H9 (cell line): ENCODE results near the gene GNB3. TPM values are rescaled to one million over a fixed set of nuclear protein-coding genes. Genes with fewer than 3 reads are reported as not detected.

ENCODE experiments used
- DNase-seq: peaks from one replicate; pipeline ENCODE4 v3.0.0-alpha.2; 2017
- H2AFZ ChIP-seq: one replicate; pipeline ENCODE4 v1.6.1; 2013; ENCODE audit warnings: mild to moderate bottlenecking, low read length, control low read depth, moderate library complexity
- H2AK5ac ChIP-seq: 2 replicates; pipeline ENCODE4 v1.6.1; 2013; ENCODE audit warnings: low read length, control low read depth, mixed read lengths; ENCODE audit not compliant: insufficient read length
- H2BK120ac ChIP-seq: one replicate; pipeline ENCODE4 v1.6.1; 2013; ENCODE audit warnings: low read depth, mild to moderate bottlenecking, low read length, control low read depth, inconsistent platforms; ENCODE audit not compliant: poor library complexity, severe bottlenecking
- H2BK12ac ChIP-seq: 2 replicates; pipeline ENCODE4 v1.6.1; 2013; ENCODE audit warnings: low read length, control low read depth, mixed read lengths, low read depth; ENCODE audit not compliant: insufficient read length
- H2BK15ac ChIP-seq: 2 replicates; pipeline ENCODE4 v1.6.1; 2013; ENCODE audit warnings: low read depth, low read length, control low read depth
- H2BK20ac ChIP-seq: one replicate; pipeline ENCODE4 v1.6.1; 2013; ENCODE audit warnings: low read depth, mild to moderate bottlenecking, low read length, control low read depth, inconsistent platforms; ENCODE audit not compliant: poor library complexity, severe bottlenecking
- H2BK5ac ChIP-seq: 2 replicates; pipeline ENCODE4 v1.6.1; 2013; ENCODE audit warnings: low read length, control low read depth, mixed read lengths; ENCODE audit not compliant: insufficient read length
- H3K14ac ChIP-seq: 2 replicates; pipeline ENCODE4 v1.6.1; 2013; ENCODE audit warnings: low read length, control low read depth; ENCODE audit not compliant: insufficient read depth
- H3K18ac ChIP-seq: 2 replicates; pipeline ENCODE4 v1.6.1; 2013; ENCODE audit warnings: low read depth, mild to moderate bottlenecking, mixed read lengths, low read length, control low read depth; ENCODE audit not compliant: insufficient read length
- H3K23ac ChIP-seq: 2 replicates; pipeline ENCODE4 v1.6.1; 2013; ENCODE audit warnings: low read length, control low read depth, mixed read lengths, low read depth; ENCODE audit not compliant: insufficient read length
- H3K23me2 ChIP-seq: 2 replicates; pipeline ENCODE4 v1.6.1; 2013; ENCODE audit warnings: low read depth, mild to moderate bottlenecking, mixed read lengths, low read length, control low read depth; ENCODE audit not compliant: insufficient read length, poor library complexity, severe bottlenecking
- H3K27ac ChIP-seq: 2 replicates; pipeline ENCODE4 v1.5.1; 2013; ENCODE audit warnings: low read length, control low read depth, mixed read lengths, low read depth; ENCODE audit not compliant: insufficient read length
- H3K27me3 ChIP-seq: 2 replicates; pipeline ENCODE4 v1.6.1; 2013; ENCODE audit warnings: low read length, control low read depth, inconsistent platforms; ENCODE audit not compliant: insufficient read depth
- H3K4ac ChIP-seq: 2 replicates; pipeline ENCODE4 v1.6.1; 2013; ENCODE audit warnings: low read depth, mild to moderate bottlenecking, control low read depth, inconsistent platforms, low read length, moderate library complexity
- H3K4me1 ChIP-seq: 2 replicates; pipeline ENCODE4 v1.6.1; 2013; ENCODE audit warnings: low read length, control low read depth, inconsistent platforms; ENCODE audit not compliant: insufficient read depth
- H3K4me2 ChIP-seq: 2 replicates; pipeline ENCODE4 v1.6.1; 2013; ENCODE audit warnings: low read length, control low read depth, mixed read lengths; ENCODE audit not compliant: insufficient read length, insufficient read depth
- H3K56ac ChIP-seq: 2 replicates; pipeline ENCODE4 v1.6.1; 2013; ENCODE audit warnings: low read depth, mild to moderate bottlenecking, mixed read lengths, low read length, control low read depth; ENCODE audit not compliant: insufficient read length
- H3K79me1 ChIP-seq: 2 replicates; pipeline ENCODE4 v1.6.1; 2013; ENCODE audit warnings: low read depth, mild to moderate bottlenecking, moderate library complexity, low read length, control low read depth, inconsistent platforms; ENCODE audit not compliant: insufficient read depth, poor library complexity, severe bottlenecking
- H3K79me2 ChIP-seq: 2 replicates; pipeline ENCODE4 v1.6.1; 2013; ENCODE audit warnings: low read length, control low read depth, inconsistent platforms; ENCODE audit not compliant: insufficient read depth
- H3K9ac ChIP-seq: 2 replicates; pipeline ENCODE4 v1.6.1; 2013; ENCODE audit warnings: low read length, control low read depth, mixed read lengths; ENCODE audit not compliant: insufficient read length; ENCODE audit errors: extremely low read depth
- H3K9me3 ChIP-seq: one replicate; pipeline ENCODE4 v1.6.1; 2013; ENCODE audit warnings: low read depth, low read length, inconsistent platforms; ENCODE audit not compliant: control insufficient read depth
- H3T11ph ChIP-seq: one replicate; pipeline ENCODE4 v1.6.1; 2013; ENCODE audit warnings: mild to moderate bottlenecking, low read length, control low read depth, inconsistent platforms
- H4K20me1 ChIP-seq: one replicate; pipeline ENCODE4 v1.6.1; 2013; ENCODE audit not compliant: control insufficient read depth, insufficient read length, insufficient read depth
- H4K5ac ChIP-seq: 2 replicates; pipeline ENCODE4 v1.6.1; 2013; ENCODE audit warnings: low read depth, mild to moderate bottlenecking, mixed read lengths, low read length, control low read depth; ENCODE audit not compliant: insufficient read length
- H4K8ac ChIP-seq: replicated peaks from 2 replicates; pipeline ENCODE4 v1.6.1; 2013; ENCODE audit warnings: low read length, control low read depth, mixed read lengths, low read depth; ENCODE audit not compliant: insufficient read length
- H4K91ac ChIP-seq: 2 replicates; pipeline ENCODE4 v1.6.1; 2013; ENCODE audit warnings: low read depth, mild to moderate bottlenecking, moderate library complexity, mixed read lengths, low read length, control low read depth; ENCODE audit not compliant: insufficient read length
- H3K27ac Mint-ChIP-seq, 3 experiments: 2 replicates in 2 of 3; 3 replicates in 1 of 3; pipeline ENCODE4 v1.8.0; 2020 to 2021; ENCODE audit warnings: mixed read lengths in 3 of 3, mild to moderate bottlenecking in 1 of 3, moderate library complexity in 1 of 3
- H3K27me3 Mint-ChIP-seq: 2 replicates; pipeline ENCODE4 v1.8.0; 2021; ENCODE audit warnings: low read depth, mild to moderate bottlenecking, moderate library complexity, mixed read lengths
- H3K36me3 Mint-ChIP-seq, 3 experiments: 2 replicates in 2 of 3; 3 replicates in 1 of 3; pipeline ENCODE4 v1.8.0; 2020 to 2021; ENCODE audit warnings: low read depth in 3 of 3, mixed read lengths in 3 of 3; ENCODE audit not compliant: insufficient read depth in 1 of 3
- H3K4me1 Mint-ChIP-seq, 2 experiments: 2 replicates each; pipeline ENCODE4 v1.8.0; 2020; ENCODE audit warnings: mixed read lengths in 2 of 2
- H3K4me3 Mint-ChIP-seq, 2 experiments: 2 replicates in 1 of 2; 3 replicates in 1 of 2; pipeline ENCODE4 v1.8.0; 2020 to 2021; ENCODE audit warnings: mild to moderate bottlenecking in 2 of 2, mixed read lengths in 2 of 2, moderate library complexity in 1 of 2
- H3K9me3 Mint-ChIP-seq, 2 experiments: 2 replicates in 1 of 2; 3 replicates in 1 of 2; pipeline ENCODE4 v1.8.0; 2020; ENCODE audit warnings: mild to moderate bottlenecking in 2 of 2, mixed read lengths in 2 of 2, moderate library complexity in 1 of 2
- WGBS: extraction: QIAGEN DNeasy Blood & Tissue Kit; methylation state at CpG from one replicate; pipeline ENCODE4 v1.1.7; 2013; ENCODE audit warnings: missing lambda C conversion rate, low lambda C conversion rate, mixed read lengths; ENCODE audit not compliant: insufficient read length; ENCODE audit errors: extremely low coverage; 5-methylcytosine and 5-hydroxymethylcytosine counted together
- total RNA-seq: library from RNA; stranded (reverse); gene quantifications from 2 replicates; pipeline ENCODE4 v1.2.1, GENCODE V29; 2021
- TF ChIP-seq, protein P1 (sequence below): fragments of 200-600 bp; sonication (generic); conservative IDR thresholded peaks from 3 replicates; pipeline ENCODE4 v1.8.0; 2021; ENCODE audit warnings: antibody characterized with exemption, mild to moderate bottlenecking

The GNB3 gene
- total RNA-seq, 1 experiment from 2014 or later: 17.3 TPM

DNA sequence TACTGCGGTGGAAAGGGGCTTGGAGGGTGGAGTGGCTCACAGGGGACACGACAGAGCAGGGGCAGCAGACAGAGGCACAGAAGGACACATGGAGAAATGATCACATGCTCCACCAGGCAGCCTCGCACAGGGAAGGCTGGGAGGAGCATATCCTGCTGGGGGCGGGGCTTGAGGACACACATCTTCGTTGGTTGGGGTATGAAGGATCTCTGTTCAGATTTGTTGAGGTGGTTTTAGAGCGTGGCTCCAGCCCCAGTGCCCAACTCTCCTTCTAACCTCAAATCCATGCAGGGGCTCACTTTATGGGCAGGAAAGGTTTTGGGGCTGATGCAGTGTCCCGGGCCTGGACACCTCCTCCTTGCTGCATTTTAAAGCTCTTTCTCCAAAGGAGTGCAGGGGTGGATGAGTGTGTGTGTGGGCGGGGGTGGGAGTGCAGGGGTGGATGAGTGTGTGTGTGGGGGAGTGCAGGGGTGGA is 13.3 kb upstream of the GNB3 start:
- Histone ChIP-seq H3K27me3 (no peaks in the 10 kb centered on the region), H2BK120ac (no peak overlapping the region), H3K18ac (no peak overlapping the region), H3K9ac (no peak overlapping the region), H2AFZ (no peak overlapping the region), H2BK20ac (no peak overlapping the region), H3T11ph (no peak overlapping the region), H3K23me2 (peaks cover 14% of the 10 kb centered on the region), H4K8ac (no peak overlapping the region), H3K9me3 (no peaks in the 10 kb centered on the region), H3K4me1 (peaks cover 3% of the 10 kb centered on the region; the same call in 1 of the 2 replicates), H4K20me1 (peaks cover 6% of the 10 kb centered on the region), H3K56ac (no peak overlapping the region), H3K4me2 (peak overlapping the region; percentile 80), H3K23ac (no peak overlapping the region), H2BK15ac (no peak overlapping the region), H3K79me2 (peaks cover 2% of the 10 kb centered on the region; the same call in 1 of the 2 replicates), H3K79me1 (no peaks in the 10 kb centered on the region), H4K5ac (no peak overlapping the region), H3K4ac (no peak overlapping the region), H3K14ac (no peak overlapping the region), H4K91ac (no peak overlapping the region), H2BK5ac (no peak overlapping the region), H2AK5ac (no peak overlapping the region), H3K27ac (no peak overlapping the region), H2BK12ac (no peak overlapping the region)
- no CpG with 5 or more reads among the region's 8 CpGs for WGBS
- H3K9me3 Mint-ChIP-seq: no peaks in the 10 kb centered on the region
- TF ChIP-seq, protein P1, sequence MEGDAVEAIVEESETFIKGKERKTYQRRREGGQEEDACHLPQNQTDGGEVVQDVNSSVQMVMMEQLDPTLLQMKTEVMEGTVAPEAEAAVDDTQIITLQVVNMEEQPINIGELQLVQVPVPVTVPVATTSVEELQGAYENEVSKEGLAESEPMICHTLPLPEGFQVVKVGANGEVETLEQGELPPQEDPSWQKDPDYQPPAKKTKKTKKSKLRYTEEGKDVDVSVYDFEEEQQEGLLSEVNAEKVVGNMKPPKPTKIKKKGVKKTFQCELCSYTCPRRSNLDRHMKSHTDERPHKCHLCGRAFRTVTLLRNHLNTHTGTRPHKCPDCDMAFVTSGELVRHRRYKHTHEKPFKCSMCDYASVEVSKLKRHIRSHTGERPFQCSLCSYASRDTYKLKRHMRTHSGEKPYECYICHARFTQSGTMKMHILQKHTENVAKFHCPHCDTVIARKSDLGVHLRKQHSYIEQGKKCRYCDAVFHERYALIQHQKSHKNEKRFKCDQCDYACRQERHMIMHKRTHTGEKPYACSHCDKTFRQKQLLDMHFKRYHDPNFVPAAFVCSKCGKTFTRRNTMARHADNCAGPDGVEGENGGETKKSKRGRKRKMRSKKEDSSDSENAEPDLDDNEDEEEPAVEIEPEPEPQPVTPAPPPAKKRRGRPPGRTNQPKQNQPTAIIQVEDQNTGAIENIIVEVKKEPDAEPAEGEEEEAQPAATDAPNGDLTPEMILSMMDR: no peak
- H3K4me1 Mint-ChIP-seq: peaks cover 37 to 54% of the 10 kb centered on the region in 2 experiments
- peak; percentile 95 for DNase-seq
- H3K27me3 Mint-ChIP-seq: peaks cover 29% of the 10 kb centered on the region
- peak overlapping the region; percentile 59 to 79 for H3K4me3 Mint-ChIP-seq
- peak overlapping the region; percentile 66 to 98 (median 68); a peak in 6 of 7 replicates for H3K27ac Mint-ChIP-seq
- peaks cover 28 to 35% (median 34%) of the 10 kb centered on the region in 3 experiments for H3K36me3 Mint-ChIP-seq
